ENCODE data around the gene KRT14. TPM values are rescaled to one million over a fixed set of nuclear protein-coding genes. Genes with fewer than 3 reads are reported as not detected.
A peak's percentile ranks its signal among the peaks of the same experiment; 100 is the strongest.

The KRT14 gene
- total RNA-seq, 1 donor from 2014 or later, result not detected

GRCh38 chr17:41553176-41553575 is 33.5 kb downstream of the KRT14 start:
- intact Hi-C loops (cut with micrococcal nuclease), result no loop called here

GRCh38 chr17:41552455-41552854 is 34.2 kb downstream of the KRT14 start:
- no peaks in the 10 kb centered on the region for H3K9me3 ChIP-seq (replicated peaks)
- peaks cover 17% of the 10 kb centered on the region for H3K4me1 ChIP-seq
- no peak for TF ChIP-seq CTCF (IDR thresholded peaks at IDR 0.05; ENCODE audit: borderline replicate concordance)
- H3K27me3 ChIP-seq (ENCODE audit: low read depth), result peaks cover 83% of the 10 kb centered on the region
- H3K4me3 ChIP-seq, result no peak overlapping the region
- no peaks in the 10 kb centered on the region for H3K36me3 ChIP-seq
- intact Hi-C loops (cut with micrococcal nuclease), result no loop called here
- DNase-seq, result no peak
- H3K27ac ChIP-seq (replicated peaks), result no peak overlapping the region

More at GRCh38 chr17:41553176-41553575, 33.5 kb downstream of the KRT14 start:
- no peak for DNase-seq
- Histone ChIP-seq H3K9me3 (replicated peaks) (no peaks in the 10 kb centered on the region), H3K27me3 (ENCODE audit: low read depth) (peaks cover 83% of the 10 kb centered on the region), H3K4me1 (peaks cover 10% of the 10 kb centered on the region), H3K27ac (replicated peaks) (no peak overlapping the region), H3K36me3 (no peaks in the 10 kb centered on the region), H3K4me3 (no peak overlapping the region)
- no peak for TF ChIP-seq CTCF (IDR thresholded peaks at IDR 0.05; ENCODE audit: borderline replicate concordance)

GRCh38 chr17:41551365-41551764 is 35.3 kb downstream of the KRT14 start:
- H3K36me3 ChIP-seq, result no peaks in the 10 kb centered on the region
- H3K4me3 ChIP-seq, result no peak overlapping the region
- TF ChIP-seq CTCF (IDR thresholded peaks at IDR 0.05; ENCODE audit: borderline replicate concordance), result no peak
- no peak overlapping the region for H3K27ac ChIP-seq (replicated peaks)
- H3K4me1 ChIP-seq, result peaks cover 17% of the 10 kb centered on the region
- H3K27me3 ChIP-seq (ENCODE audit: low read depth), result peaks cover 83% of the 10 kb centered on the region
- H3K9me3 ChIP-seq (replicated peaks), result peaks cover 5% of the 10 kb centered on the region
- intact Hi-C loops (cut with micrococcal nuclease), result no loop called here
- DNase-seq, result no peak

GRCh38 chr17:41549596-41550039 is 37.1 kb downstream of the KRT14 start:
- intact Hi-C loops (cut with micrococcal nuclease), result no loop called here
- no peak for TF ChIP-seq CTCF (IDR thresholded peaks at IDR 0.05; ENCODE audit: borderline replicate concordance)
- peaks cover 6% of the 10 kb centered on the region for H3K9me3 ChIP-seq (replicated peaks)
- H3K27me3 ChIP-seq (ENCODE audit: low read depth), result peaks cover 81% of the 10 kb centered on the region
- DNase-seq, result no peak
- no peak overlapping the region for H3K4me3 ChIP-seq
- H3K4me1 ChIP-seq, result peaks cover 17% of the 10 kb centered on the region
- H3K36me3 ChIP-seq, result no peaks in the 10 kb centered on the region
- H3K27ac ChIP-seq (replicated peaks), result no peak overlapping the region

GRCh38 chr17:41548844-41549595 is 37.7 kb downstream of the KRT14 start:
- H3K27me3 ChIP-seq (ENCODE audit: low read depth), result peaks cover 82% of the 10 kb centered on the region
- H3K36me3 ChIP-seq, result no peaks in the 10 kb centered on the region
- H3K27ac ChIP-seq (replicated peaks), result peak overlapping the region; percentile 34
- peak; percentile 73 for DNase-seq
- H3K4me1 ChIP-seq, result peaks cover 17% of the 10 kb centered on the region
- peak; percentile 87 for TF ChIP-seq CTCF (IDR thresholded peaks at IDR 0.05; ENCODE audit: borderline replicate concordance)
- peaks cover 6% of the 10 kb centered on the region for H3K9me3 ChIP-seq (replicated peaks)
- intact Hi-C loops (cut with micrococcal nuclease), result no loop called here
- H3K4me3 ChIP-seq, result peak overlapping the region; percentile 48

All from left ventricle myocardium inferior (tissue), 1 donor.